K562 (cell line): Measurements from ENCODE around the gene COL5A1. TPM values are rescaled to one million over a fixed set of nuclear protein-coding genes. Genes with fewer than 3 reads are reported as not detected.

ENCODE experiments used
- ATAC-seq: fragments of 200-7000 bp; cut with Tn5 transposase; 3 replicates; pipeline ENCODE4 v1.9.1; 2020; ENCODE audit warnings: moderate library complexity
- BruUV-seq: library from RNA; stranded (reverse); fragments of 400-500 nt; replicated peaks from 2 replicates; lab custom pipeline; 2021; lab: Mats Ljungman, UMichigan
- CTCF ChIA-PET: fragments of 300-600 bp; formaldehyde crosslinking; extraction: SDS; loops from one replicate; lab custom pipeline; 2021; ENCODE audit warnings: low intra/inter-chr PET ratio; lab: Yijun Ruan, JAX
- POLR2A ChIA-PET: fragments of 300-600, 350-650 bp; sonication (Branson Sonifier 250); formaldehyde crosslinking; extraction: SDS; loops from one replicate; lab custom pipeline; 2021; ENCODE audit warnings: antibody characterized with exemption, inconsistent platforms; lab: Yijun Ruan, JAX
- DNase-seq, 4 experiments: peaks; one replicate each; pipeline versions ENCODE4 v3.0.0 to v3.0.0-alpha.2; 2011 to 2018; ENCODE audit warnings: low spot score in 3 of 4, mixed read lengths in 3 of 4; ENCODE audit errors: extremely low read depth in 1 of 4
- FAIRE-seq: peaks from 2 replicates; lab custom pipeline; 2011; peaks lifted over from hg19 to GRCh38; lab: Jason Lieb, UNC
- H2AFZ ChIP-seq: 2 replicates; pipeline ENCODE4 v1.6.0; 2011; ENCODE audit warnings: low read depth, low read length, control low read depth, inconsistent platforms
- H3K27ac ChIP-seq: fragments of 200-600 bp; 3 replicates; pipeline ENCODE4 v1.8.0; 2011; ENCODE audit warnings: low read depth, mild to moderate bottlenecking, control low read depth, inconsistent platforms, low read length, moderate library complexity, mixed read lengths; ENCODE audit errors: extremely low read depth
- H3K27me3 ChIP-seq, 2 experiments: fragments of 300-600 bp in 1 of 2; 2 replicates in 1 of 2; 3 replicates in 1 of 2; pipeline versions ENCODE4 v1.6.0 to v1.8.0; 2011; ENCODE audit warnings: inconsistent platforms in 2 of 2, low read length in 2 of 2, mild to moderate bottlenecking in 1 of 2, mixed read lengths in 1 of 2, moderate library complexity in 1 of 2; ENCODE audit not compliant: control insufficient read depth in 2 of 2, insufficient read depth in 2 of 2
- H3K36me3 ChIP-seq: fragments of 300-600 bp; 3 replicates; pipeline ENCODE4 v1.8.0; 2011; ENCODE audit warnings: mild to moderate bottlenecking, low read length, inconsistent platforms; ENCODE audit not compliant: control insufficient read depth, insufficient read depth
- H3K4me1 ChIP-seq, 2 experiments: fragments of 200-600 bp in 1 of 2; replicated peaks in 1 of 2; 2 replicates in 1 of 2; 3 replicates in 1 of 2; pipeline versions ENCODE4 v1.5.1 to v1.8.0; 2011; ENCODE audit warnings: inconsistent platforms in 2 of 2, low read length in 2 of 2, mild to moderate bottlenecking in 1 of 2, mixed read lengths in 1 of 2, moderate library complexity in 1 of 2; ENCODE audit not compliant: control insufficient read depth in 2 of 2, insufficient read depth in 2 of 2
- H3K4me2 ChIP-seq: 2 replicates; pipeline ENCODE4 v1.6.1; 2011; ENCODE audit warnings: low read length, control low read depth, inconsistent platforms, mixed read lengths; ENCODE audit not compliant: insufficient read depth
- H3K4me3 ChIP-seq: fragments of 200-600 bp; sonication (generic), shearing (Covaris generic); 2 replicates; pipeline ENCODE4 v1.5.1; 2016; ENCODE audit warnings: control low read depth, inconsistent platforms
- H3K79me2 ChIP-seq: fragments of 200-600 bp; 3 replicates; pipeline ENCODE4 v1.8.0; 2011; ENCODE audit warnings: low read length, inconsistent platforms; ENCODE audit not compliant: control insufficient read depth, insufficient read depth
- H3K9ac ChIP-seq, 2 experiments: 2 replicates each; pipeline versions ENCODE4 v1.6.0 to v1.6.1; 2011; ENCODE audit warnings: low read depth in 2 of 2, low read length in 2 of 2, control low read depth in 1 of 2, inconsistent platforms in 1 of 2, mild to moderate bottlenecking in 1 of 2, mixed read lengths in 1 of 2; ENCODE audit not compliant: insufficient read depth in 1 of 2
- H3K9me1 ChIP-seq: one replicate; pipeline ENCODE4 v1.6.0; 2011; ENCODE audit warnings: inconsistent platforms, mild to moderate bottlenecking, low read length, moderate library complexity; ENCODE audit not compliant: control insufficient read depth, insufficient read depth
- H3K9me3 ChIP-seq: replicated peaks from 2 replicates; pipeline ENCODE4 v1.5.1; 2011; ENCODE audit warnings: low read depth, low read length, inconsistent platforms; ENCODE audit not compliant: control insufficient read depth, insufficient read depth
- H4K20me1 ChIP-seq: replicated peaks from 2 replicates; pipeline ENCODE4 v1.6.1; 2011; ENCODE audit warnings: low read length, inconsistent platforms, mixed read lengths; ENCODE audit not compliant: control insufficient read depth, insufficient read depth
- BDP1 ChIP-seq: IDR thresholded peaks from 3 replicates; pipeline ENCODE4 v1.6.1; 2011; ENCODE audit not compliant: insufficient read length, insufficient read depth
- BRD4 ChIP-seq: fragments of 200-600 bp; sonication (generic); IDR thresholded peaks from 2 replicates; pipeline ENCODE4 v1.6.1; 2017; ENCODE audit warnings: inconsistent platforms
- C11orf30 ChIP-seq: fragments of 450-650 bp; IDR thresholded peaks from 2 replicates; pipeline ENCODE4 v1.6.1; 2016; ENCODE audit warnings: low read depth, mild to moderate bottlenecking
- HDAC8 ChIP-seq: fragments of 450-650 bp; IDR thresholded peaks from 2 replicates; pipeline ENCODE4 v1.6.1; 2016; ENCODE audit warnings: mild to moderate bottlenecking, missing genetic modification characterization, moderate library complexity, missing compliant biosample characterization
- MTF1 ChIP-seq: fragments of 250-450 bp; sonication (Bioruptor Pico); IDR thresholded peaks from 2 replicates; pipeline ENCODE4 v1.9.0; 2021; ENCODE audit warnings: moderate library complexity, mild to moderate bottlenecking, inconsistent platforms, borderline replicate concordance
- PHF8 ChIP-seq: fragments of 200-600 bp; sonication (generic); IDR thresholded peaks from 2 replicates; pipeline ENCODE4 v1.6.1; 2012; ENCODE audit warnings: mixed run types, mild to moderate bottlenecking, inconsistent platforms, low read length, moderate library complexity, borderline replicate concordance
- POLR2A ChIP-seq: fragments of 450-650 bp; conservative IDR thresholded peaks from 2 replicates; pipeline ENCODE4 v1.6.1; 2016
- POLR2G ChIP-seq: fragments of 200-400 bp; formaldehyde crosslinking; IDR thresholded peaks from 2 replicates; pipeline ENCODE4 v1.6.1; 2017; ENCODE audit warnings: low read depth, mild to moderate bottlenecking, antibody characterized with exemption, low read length, moderate library complexity
- POLR3G ChIP-seq: IDR thresholded peaks from 2 replicates; pipeline ENCODE4 v1.6.1; 2011; ENCODE audit not compliant: insufficient read length, insufficient replicate concordance; ENCODE audit errors: extremely low read depth
- SP1 ChIP-seq: sonication (generic); formaldehyde crosslinking; IDR thresholded peaks from 2 replicates; pipeline ENCODE4 v1.8.1; 2022; ENCODE audit warnings: mild to moderate bottlenecking, missing genetic modification reagents
- SPI1 ChIP-seq: IDR thresholded peaks from 2 replicates; pipeline ENCODE4 v1.6.1; 2011; ENCODE audit warnings: low read depth, low read length, control low read depth, borderline replicate concordance
- ZFP1 ChIP-seq: fragments of 450-650 bp; formaldehyde crosslinking; IDR thresholded peaks from 2 replicates; pipeline ENCODE4 v1.4.0; 2020; ENCODE audit warnings: mild to moderate bottlenecking, mixed read lengths
- ZKSCAN8 ChIP-seq: fragments of 200-800 bp; sonication (Bioruptor generic); IDR thresholded peaks from 2 replicates; pipeline ENCODE4 v1.6.1; 2016; ENCODE audit warnings: missing genetic modification characterization, missing compliant biosample characterization
- ZMIZ1 ChIP-seq, 2 experiments: fragments of 150-350 bp in 1 of 2; IDR thresholded peaks; 2 replicates each; pipeline ENCODE4 v1.6.1; 2012 to 2016; ENCODE audit warnings: low read depth in 2 of 2, low read length in 2 of 2, mild to moderate bottlenecking in 1 of 2, moderate library complexity in 1 of 2
- WGBS: fragments of 100-300 bp; shearing (Covaris generic); methylation state at CpG from one replicate; pipeline ENCODE4 v1.1.6; 2016; ENCODE audit warnings: low coverage, mixed read lengths; ENCODE audit not compliant: insufficient coverage; ENCODE audit errors: missing lambda C conversion rate; 5-methylcytosine and 5-hydroxymethylcytosine counted together
- in situ Hi-C: fragments of 300-500 bp; cut with MboI; formaldehyde crosslinking; loops from 4 replicates; pipeline ENCODE4 v1.15.0; 2018; ENCODE audit warnings: inconsistent platforms, mixed read lengths
- intact Hi-C: fragments of 100-400 bp; cut with micrococcal nuclease; formaldehyde crosslinking; loops from 2 replicates; pipeline ENCODE4 v1.14.2; 2022
- polyA plus RNA-seq, 8 experiments: library from polyadenylated mRNA; depleted of rRNA in 4 of 8; stranded (reverse) in 5 of 8; unstranded in 3 of 8; fragments of >200 nt; fragmentation: Nextera tagmentation in 2 of 8; fragmentation: Illumina TruSeq in 1 of 8; extraction: Ambion mirVana in 2 of 8; extraction: Trizol in 1 of 8; gene quantifications; 2 replicates each; pipeline versions ENCODE4 v1.2.1 to v1.2.3, GENCODE V29; 2011 to 2014; ENCODE audit warnings: inconsistent platforms in 1 of 8, missing spikeins in 1 of 8
- total RNA-seq, 7 experiments: library from RNA; depleted of rRNA in 6 of 7; stranded (reverse); fragments of >200 nt in 6 of 7; fragmentation: Illumina TruSeq in 2 of 7; extraction: Trizol in 2 of 7; gene quantifications; 2 replicates each; pipeline versions ENCODE4 v1.2.1 to v1.2.3, GENCODE V29; 2011 to 2021; ENCODE audit warnings: low replicate concordance in 1 of 7
- TF ChIP-seq, protein P1 (sequence below), 2 experiments: fragments of 450-650 bp in 1 of 2; IDR thresholded peaks; 2 replicates each; pipeline ENCODE4 v1.6.1; 2011 to 2017; ENCODE audit warnings: low read depth in 2 of 2, antibody characterized with exemption in 1 of 2, borderline replicate concordance in 1 of 2, low read length in 1 of 2, mild to moderate bottlenecking in 1 of 2, mixed read lengths in 1 of 2; ENCODE audit not compliant: control insufficient read depth in 1 of 2

Gene COL5A1
- total and polyA plus RNA-seq, 9 of the 15 experiments (the other 6 are each of a cell fraction or from before 2014, with no cell fraction given): under 0.01 to 0.13 (median 0.04) TPM; not detected in 6

- TF ChIP-seq ZFP1: no peak
- TF ChIP-seq POLR2G: no peak
- no peak for TF ChIP-seq C11orf30
- TF ChIP-seq SPI1: no peak
- TF ChIP-seq HDAC8: no peak
- no peak for TF ChIP-seq POLR2A
- TF ChIP-seq, protein P1, sequence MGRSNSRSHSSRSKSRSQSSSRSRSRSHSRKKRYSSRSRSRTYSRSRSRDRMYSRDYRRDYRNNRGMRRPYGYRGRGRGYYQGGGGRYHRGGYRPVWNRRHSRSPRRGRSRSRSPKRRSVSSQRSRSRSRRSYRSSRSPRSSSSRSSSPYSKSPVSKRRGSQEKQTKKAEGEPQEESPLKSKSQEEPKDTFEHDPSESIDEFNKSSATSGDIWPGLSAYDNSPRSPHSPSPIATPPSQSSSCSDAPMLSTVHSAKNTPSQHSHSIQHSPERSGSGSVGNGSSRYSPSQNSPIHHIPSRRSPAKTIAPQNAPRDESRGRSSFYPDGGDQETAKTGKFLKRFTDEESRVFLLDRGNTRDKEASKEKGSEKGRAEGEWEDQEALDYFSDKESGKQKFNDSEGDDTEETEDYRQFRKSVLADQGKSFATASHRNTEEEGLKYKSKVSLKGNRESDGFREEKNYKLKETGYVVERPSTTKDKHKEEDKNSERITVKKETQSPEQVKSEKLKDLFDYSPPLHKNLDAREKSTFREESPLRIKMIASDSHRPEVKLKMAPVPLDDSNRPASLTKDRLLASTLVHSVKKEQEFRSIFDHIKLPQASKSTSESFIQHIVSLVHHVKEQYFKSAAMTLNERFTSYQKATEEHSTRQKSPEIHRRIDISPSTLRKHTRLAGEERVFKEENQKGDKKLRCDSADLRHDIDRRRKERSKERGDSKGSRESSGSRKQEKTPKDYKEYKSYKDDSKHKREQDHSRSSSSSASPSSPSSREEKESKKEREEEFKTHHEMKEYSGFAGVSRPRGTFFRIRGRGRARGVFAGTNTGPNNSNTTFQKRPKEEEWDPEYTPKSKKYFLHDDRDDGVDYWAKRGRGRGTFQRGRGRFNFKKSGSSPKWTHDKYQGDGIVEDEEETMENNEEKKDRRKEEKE (IDR thresholded peaks at IDR 0.05; ENCODE audit: borderline replicate concordance in 1 of 2, control insufficient read depth in 1 of 2, low read depth in 2 of 2, low read length in 1 of 2): no peak
- TF ChIP-seq SP1 (CRISPR knock-in tag): no peak
- TF ChIP-seq ZKSCAN8: no peak
- TF ChIP-seq MTF1 (CRISPR knock-in tag): no peak
- TF ChIP-seq BRD4: no peak
- TF ChIP-seq BDP1: no peak
- TF ChIP-seq PHF8: no peak
- TF ChIP-seq ZMIZ1 (IDR thresholded peaks at IDR 0.05; ENCODE audit: low read depth in 2 of 2, low read length in 2 of 2): no peak
- no peak for TF ChIP-seq POLR3G
- Histone ChIP-seq H3K79me2 (no peaks in the 10 kb centered on the region), H3K4me3 (no peak overlapping the region), H3K27me3 (peaks cover 0 to 7% of the 10 kb centered on the region in 2 experiments; a peak in 2 of 5 replicates), H3K9me1 (no peaks in the 10 kb centered on the region), H2AFZ (no peak overlapping the region), H3K36me3 (no peaks in the 10 kb centered on the region), H4K20me1 (no peaks in the 10 kb centered on the region), H3K9me3 (no peaks in the 10 kb centered on the region; the same call in 1 of the 2 replicates), H3K4me1 (no peaks in the 10 kb centered on the region), H3K9ac (no peak overlapping the region), H3K4me2 (no peak overlapping the region), H3K27ac (no peak overlapping the region)
- in situ Hi-C loops (no loop called here), intact Hi-C loops (no loop called here)
- no CpG with 5 or more reads among the region's 1 CpG for WGBS
- FAIRE-seq (no peak), DNase-seq (no peak), ATAC-seq (no peak)
- no TSS peak for BruUV-seq
- POLR2A ChIA-PET: no interaction called here
- CTCF ChIA-PET: no interaction called here
These were observed 85.1 kb downstream of the COL5A1 start for GRCh38 chr9:134726722-134727034.
